ENCODE data around the gene CASD1.

The CASD1 gene

DNA sequence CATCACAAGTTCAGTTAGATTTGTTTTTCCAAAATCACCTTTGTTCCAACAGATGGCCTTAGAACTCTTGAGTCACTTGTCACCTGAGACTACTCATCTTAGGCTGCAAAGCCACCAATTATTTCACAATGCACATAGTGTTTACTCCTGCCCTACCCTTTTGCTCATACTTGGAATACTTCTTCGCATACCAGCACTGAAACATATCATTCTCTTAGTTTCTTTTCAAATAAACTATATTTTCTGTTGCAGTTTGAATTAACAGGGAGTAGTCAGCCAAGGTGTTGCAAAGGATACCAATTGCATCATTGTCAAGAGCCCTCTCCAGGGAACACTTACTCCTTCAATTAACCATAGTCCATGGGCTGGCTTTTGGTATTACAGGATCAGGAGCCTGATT lies 71.0 kb downstream of the CASD1 start:
- peak; percentile 69 for DNase-seq (ENCODE audit: low spot score)

DNA sequence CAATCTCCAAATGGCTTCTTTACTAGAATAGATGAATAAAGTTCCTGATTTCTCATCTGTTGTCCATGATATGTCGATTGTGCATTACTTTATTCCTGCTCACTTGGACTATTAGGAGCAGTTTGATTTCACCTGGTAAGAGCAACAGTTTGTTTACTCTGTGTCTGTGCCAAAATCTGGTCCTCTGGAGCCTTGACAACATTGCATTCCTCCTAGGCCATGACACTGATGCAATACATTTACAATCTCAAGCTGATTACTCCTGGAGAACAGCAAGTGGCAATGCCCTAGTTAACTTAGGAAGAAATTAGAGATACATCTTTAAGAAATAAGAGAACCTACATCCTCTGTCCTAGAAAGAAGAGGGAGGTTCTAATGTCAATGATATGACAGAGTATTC lies 74.5 kb downstream of the CASD1 start:
- peak; percentile 59 for DNase-seq (ENCODE audit: low spot score)

DNA sequence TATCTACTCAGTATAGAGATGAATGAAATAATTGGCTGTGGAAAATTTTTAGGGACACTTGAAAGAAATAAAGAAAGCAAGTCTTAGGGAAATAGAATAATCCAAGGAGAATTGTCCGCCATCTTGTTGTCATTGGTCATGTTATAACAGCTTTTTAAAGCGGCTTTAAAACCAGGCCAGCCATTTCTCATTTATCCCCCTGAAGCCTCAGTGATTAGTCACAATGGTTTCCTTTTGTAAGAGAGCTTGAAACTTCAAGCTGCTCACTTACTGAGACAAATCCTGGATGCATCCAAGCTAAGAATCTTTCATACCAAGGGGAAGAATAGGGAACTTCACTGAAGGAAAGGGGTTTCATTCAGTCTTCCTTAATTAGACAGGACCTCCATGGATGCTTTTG lies 78.5 kb downstream of the CASD1 start:
- no peak for DNase-seq (ENCODE audit: low spot score)

DNA sequence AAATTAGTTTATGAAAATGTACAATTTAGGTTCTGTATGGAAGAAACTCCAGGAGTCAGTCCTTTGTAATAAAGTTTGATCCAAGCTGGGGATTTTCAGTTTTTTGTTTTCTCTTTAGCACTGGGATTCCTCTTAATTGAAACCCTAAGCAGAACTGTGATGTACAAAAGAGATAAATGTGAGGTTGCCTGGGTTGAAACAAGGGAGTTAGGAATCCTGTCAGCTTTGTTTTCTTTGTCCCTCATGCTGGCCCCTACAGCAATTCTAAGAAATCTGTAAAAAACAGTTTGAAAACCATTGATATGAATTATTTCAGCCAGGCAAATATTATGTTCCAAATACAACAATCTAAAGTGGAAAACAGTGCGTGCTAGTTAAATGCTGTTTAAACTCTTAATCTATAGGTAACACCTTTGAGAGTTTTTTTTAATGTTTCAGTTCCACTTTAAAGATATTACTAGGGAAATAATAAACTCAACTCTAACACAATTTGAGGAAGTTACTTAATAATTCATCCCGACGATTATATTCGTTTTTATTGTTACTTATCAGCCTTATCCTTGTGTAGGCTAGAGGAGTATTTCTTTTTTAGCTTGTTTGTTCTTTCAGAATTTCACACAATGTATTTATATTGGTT lies 81.0 kb downstream of the CASD1 start:
- DNase-seq (ENCODE audit: low spot score): no peak

DNA sequence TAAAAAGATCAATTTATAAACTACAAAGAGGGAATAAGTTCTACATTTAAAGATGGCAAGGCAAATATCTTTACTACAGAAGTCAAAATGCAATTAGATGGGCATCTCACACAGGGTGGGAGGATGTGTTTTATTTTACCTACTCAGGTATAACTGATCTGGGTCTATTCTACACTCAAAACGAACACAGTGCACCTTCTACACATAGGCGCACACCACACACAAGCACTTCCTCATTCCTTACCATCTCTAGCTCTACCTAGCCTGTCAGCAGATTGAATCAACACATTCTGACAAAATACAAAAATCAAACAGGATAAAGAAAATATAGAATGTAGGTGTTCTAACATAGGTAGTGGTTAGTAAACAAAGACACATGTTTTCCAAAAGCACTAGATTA lies 81.6 kb downstream of the CASD1 start:
- no peak for DNase-seq (ENCODE audit: low spot score)

DNA sequence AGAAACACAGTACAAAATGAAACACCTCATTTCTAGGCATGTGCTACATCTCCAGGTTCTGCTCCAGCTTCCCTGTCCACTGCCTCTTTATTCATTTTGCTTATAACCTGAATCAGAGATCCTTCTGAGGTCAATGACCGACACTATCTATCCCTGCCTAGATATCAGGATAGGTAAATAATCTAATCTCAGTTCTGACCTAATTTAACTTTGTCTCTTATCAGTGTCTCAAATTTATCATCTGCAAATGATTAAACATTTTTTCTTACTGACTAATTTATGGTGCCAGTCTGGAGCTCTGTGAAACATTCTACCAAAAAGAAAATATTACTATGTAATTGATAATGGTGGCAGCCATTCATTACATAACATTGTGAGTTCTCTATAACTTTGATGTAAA lies 85.3 kb downstream of the CASD1 start:
- DNase-seq (ENCODE audit: low spot score): no peak

DNA sequence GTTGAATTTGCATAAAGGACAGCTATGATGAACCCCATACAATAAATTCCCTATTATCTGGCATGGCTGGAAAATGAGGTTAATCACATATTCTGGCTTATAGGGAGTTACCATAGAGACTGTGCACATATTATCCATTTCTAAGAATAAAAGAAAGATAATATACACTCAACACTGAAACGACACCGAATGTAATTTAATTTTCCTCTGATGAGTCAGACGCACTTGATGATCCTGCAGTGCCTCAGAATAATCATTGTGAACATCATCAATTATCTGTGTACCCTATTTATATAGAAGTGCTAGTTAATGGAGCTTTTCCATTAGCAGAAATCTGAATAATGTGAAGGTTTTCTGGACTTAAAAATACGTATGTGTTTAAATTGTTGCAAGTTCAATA lies 86.1 kb downstream of the CASD1 start:
- no peak for DNase-seq (ENCODE audit: low spot score)

DNA sequence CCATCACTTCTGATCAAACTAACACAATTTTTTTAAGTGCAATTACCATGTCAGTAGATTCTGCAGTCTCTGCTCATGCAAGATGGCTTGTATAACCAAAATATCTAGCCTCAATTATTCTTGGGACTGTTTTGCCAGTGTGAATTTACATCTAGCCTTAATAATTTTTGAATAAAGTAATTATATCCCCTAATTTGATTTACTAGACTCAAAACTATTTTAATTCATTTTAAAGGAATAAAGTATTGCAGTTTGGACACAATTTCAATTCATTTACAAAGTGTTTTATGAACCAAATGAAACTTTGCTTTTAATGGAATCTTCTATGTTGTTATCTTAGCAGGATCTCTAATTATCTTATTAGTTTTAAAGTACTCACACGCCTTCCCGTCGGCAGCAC lies 90.7 kb downstream of the CASD1 start:
- DNase-seq (ENCODE audit: low spot score): no peak

DNA sequence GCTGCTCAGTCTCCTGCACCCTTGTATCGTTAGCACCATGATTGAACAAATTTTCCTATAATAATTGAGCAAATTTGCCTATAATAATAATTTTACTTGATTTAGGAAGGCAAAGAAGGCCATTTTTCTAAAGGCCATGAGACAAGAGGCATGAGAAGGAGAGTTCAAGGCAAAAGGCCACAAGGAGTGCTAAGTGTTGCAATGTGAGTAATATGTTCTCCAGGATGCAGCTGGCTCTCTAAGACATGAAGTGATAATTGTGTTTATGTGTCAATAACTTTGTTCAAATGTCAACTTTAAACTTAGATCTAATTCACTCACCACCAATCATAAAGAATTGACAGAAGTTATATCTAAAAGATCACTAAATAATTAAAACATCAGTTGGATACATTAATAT lies 92.6 kb downstream of the CASD1 start:
- no peak for DNase-seq (ENCODE audit: low spot score)

DNA sequence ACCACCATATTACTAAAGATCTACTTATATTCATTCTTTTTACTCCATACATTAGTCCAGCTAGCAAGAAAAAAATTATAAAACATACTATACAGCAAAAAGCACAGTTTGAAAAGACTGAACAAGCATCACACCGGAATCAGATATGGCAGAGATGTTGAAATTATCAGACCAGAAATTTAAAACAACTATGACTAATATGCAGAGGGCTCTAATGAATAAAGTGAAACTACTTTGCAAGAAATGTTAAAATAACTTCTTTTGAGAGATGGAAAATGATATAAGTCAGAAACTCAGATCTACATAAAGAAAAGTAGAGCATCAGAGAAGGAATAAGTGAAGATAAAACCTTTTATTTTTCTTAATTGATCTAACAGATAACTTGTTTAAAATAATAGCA lies 95.4 kb downstream of the CASD1 start:
- DNase-seq (ENCODE audit: low spot score): no peak

All from LoVo (cell line).